GM19025 (cell line): ENCODE measurements around the gene RABL3.
"Not testable (repeated sequence)": the region's sequence is repeated elsewhere in the genome, so short reads cannot be mapped to it uniquely, and the experiment has no call there.

Source experiments
- ATAC-seq: cut with Tn5 transposase; IDR thresholded peaks from one replicate; pipeline ENCODE4 v1.9.1; 2021; ENCODE audit warnings: mild to moderate bottlenecking, low read depth, moderate library complexity; ENCODE audit not compliant: unreplicated experiment

Gene RABL3

DNA sequence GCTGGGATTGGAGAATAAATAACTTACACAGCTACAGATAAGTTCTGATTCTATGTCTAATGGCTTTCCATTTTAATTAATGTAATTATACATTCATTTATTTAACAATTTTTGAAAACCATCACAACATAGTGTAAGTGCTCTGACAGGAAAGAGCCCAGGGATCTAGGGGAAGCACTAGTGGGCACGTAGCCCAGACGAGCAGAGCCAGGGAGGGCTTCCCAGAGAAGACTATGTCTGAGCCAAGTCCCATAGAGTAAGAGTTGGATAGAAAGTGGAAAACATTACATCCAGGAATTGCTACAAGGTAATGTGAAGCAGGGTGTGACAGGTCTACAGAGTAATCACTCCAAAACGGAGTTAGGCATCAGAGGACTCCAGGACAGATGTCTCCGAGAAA lies 57.4 kb downstream of the RABL3 start:
- no peak for ATAC-seq

- no peak for ATAC-seq
These were observed 58.5 kb downstream of the RABL3 start for GRCh38 chr3:120683671-120684301.

DNA sequence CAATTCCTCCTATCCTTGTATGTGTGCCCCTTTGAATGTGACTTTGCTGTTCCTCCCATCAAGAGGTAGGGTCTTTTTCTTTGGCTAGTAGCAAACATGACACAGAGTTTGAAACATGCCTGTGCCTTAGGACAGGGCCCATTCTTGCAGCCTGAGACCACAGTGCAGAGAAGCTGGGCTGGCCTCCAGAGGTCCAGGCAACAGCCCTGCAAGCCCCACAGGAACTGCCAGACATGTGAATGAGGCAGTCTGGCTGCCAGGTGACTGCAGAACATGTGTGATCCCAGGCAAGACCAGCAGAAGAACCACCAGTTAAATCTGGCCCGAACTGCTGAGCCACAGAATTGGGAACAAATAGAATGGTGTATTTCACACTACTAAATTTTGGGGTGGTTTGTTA lies 59.1 kb downstream of the RABL3 start:
- ATAC-seq: no peak

DNA sequence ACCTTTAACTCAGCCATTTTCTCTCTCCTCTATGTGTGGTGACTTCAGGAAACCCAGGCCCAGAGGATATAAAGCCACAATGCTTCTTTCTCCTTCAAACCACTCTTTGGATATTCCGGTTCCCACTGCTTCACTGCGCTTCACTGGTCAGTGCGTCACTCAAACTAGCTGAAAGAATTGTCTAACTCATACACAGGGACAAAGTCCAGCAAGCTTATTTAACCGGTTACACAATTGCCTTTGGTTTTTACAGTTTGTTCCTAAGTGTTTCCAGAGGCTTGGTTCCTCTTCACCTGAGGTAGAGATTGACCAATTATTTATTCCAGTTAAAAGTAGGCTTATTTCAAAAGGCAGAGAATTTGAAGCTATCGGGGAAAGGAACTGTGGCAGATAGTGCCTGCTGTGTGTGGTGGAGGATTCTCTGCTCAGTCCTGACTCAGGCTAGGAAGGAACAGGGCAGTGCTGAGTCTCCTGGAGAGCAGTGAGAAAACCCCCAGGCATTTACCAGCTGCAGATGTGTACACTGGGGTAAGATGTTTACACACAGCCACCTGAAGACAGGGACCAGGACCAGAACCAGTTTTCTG lies 60.1 kb downstream of the RABL3 start, which contains the start of gene HGD:
Gene HGD, minus strand, starts transcription at position 145 of the 587 bp plus-strand sequence. Its CDS starts 128 bp downstream, at position 17.
- ATAC-seq: no peak

DNA sequence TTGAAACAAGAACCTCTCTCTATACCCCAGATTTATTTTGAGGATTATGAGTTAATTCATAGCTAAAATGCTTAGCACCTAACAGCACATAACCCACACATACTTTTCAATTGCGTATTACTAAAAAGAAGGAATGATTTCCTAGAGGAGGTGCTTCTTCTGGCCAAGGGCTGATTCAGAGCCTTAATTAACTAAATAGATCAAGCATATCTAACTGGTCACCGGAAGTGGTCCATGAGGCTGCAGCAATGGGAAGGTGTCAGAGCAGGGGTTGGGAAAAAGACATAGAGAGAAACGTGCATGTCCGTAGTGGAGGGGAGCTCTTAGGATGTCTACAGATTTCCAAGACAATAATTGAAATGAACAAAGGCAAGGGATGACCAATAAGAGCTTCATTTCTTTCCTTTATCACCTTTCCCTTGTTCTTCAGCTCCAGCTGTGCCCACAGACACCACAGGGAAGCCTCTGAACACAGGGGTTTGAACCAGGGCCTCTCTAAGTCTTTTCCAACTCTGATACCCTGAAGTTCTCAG lies 60.7 kb downstream of the RABL3 start:
- no peak for ATAC-seq

DNA sequence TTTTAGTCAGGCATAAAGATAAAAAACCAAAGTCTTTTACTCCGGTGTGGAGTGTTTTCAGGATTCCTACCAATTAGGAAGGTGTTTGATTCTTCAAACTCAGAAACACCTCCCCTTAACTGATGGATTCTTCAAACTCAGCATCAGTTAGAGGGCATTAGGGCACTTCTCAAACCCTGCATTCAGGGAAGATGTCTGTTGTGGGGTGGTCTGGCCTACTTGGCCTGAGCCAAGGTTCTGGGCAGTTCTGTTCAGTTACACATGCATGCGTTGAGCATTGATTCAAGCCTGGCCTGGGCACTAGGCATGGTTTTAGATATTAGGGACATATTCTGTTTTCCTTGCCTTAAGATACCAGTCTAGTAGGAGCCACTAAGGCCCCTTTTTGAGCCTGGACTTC lies 61.3 kb downstream of the RABL3 start:
- no peak for ATAC-seq

DNA sequence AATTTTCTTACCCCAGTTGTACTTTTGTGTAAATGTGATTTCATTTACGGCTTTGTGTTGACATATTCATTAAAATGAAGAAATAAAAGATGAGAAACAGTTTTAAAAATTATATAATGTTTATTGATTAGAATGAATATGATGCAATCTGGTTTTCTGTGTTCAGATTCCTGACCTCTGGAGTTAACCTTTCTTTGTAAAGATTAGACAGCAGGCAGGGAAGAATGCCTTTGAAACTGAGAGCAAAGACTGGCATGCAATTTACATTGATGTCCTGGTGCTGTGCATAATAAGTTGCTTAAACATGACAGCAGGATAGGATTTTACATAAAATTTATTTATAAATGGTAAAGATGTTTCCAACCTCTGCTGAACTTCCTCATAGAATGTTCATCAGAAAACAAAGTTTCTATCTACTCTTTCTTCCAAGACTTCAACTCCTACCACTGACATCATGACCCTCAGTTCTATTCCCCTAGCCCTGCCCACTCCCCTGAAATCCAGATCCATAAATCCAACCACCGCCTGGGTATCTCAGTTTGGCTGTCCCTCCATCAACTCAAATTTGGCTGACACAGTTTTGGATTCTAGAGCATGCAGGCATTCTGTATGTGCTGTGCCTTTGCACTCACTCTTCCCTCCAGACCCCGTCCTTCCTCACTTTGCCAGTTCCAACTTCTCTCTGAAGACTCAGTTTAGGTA lies 62.0 kb downstream of the RABL3 start:
- no peak for ATAC-seq

DNA sequence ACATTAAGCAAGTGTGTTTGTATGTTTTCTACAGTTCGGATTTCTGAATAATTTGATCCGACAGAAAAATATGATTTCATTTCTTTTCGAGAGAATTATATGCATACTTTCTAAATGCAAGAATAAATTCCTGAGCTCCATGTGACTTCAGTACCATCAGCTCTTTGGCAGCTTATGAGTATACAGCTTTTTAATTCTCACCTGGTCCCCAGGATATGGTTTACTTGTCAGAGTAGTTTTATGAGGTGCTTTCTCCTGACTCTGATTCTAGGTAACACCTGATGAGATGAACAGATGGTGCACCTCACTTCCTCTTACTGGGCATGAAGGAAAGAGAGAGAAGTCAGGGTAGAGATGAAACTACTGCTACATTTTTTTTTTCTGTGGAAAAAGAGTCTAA lies 63.3 kb downstream of the RABL3 start:
- no peak for ATAC-seq

- peak; percentile 94 for ATAC-seq
These were observed 63.9 kb downstream of the RABL3 start for GRCh38 chr3:120678331-120678947.

- ATAC-seq: not testable (repeated sequence)
These were observed 65.1 kb downstream of the RABL3 start for GRCh38 chr3:120677193-120677592.

GRCh38 chr3:120673116-120673515 lies 69.2 kb downstream of the RABL3 start:
- no peak for ATAC-seq

- no peak for ATAC-seq
These were observed 71.7 kb downstream of the RABL3 start for GRCh38 chr3:120670576-120670975.

DNA sequence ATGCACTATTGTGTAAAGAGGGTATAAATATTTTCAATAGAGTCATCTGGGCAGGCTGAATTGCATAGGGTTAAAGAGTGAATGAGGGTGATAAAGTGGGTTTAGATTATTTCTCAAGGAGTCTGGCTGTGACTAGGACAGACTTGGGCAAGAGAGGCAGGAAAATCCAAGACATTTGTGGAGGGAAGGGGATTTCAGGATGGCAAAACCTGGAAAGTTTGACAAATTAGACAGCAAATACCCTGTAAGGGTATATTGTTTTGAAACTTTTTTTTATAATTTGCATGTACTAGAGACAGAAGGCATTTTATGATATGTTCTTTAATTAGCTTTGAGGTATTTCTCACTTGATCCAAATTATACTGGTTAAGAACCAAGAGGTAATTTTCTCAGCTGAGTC lies 77.4 kb downstream of the RABL3 start:
- ATAC-seq: no peak

DNA sequence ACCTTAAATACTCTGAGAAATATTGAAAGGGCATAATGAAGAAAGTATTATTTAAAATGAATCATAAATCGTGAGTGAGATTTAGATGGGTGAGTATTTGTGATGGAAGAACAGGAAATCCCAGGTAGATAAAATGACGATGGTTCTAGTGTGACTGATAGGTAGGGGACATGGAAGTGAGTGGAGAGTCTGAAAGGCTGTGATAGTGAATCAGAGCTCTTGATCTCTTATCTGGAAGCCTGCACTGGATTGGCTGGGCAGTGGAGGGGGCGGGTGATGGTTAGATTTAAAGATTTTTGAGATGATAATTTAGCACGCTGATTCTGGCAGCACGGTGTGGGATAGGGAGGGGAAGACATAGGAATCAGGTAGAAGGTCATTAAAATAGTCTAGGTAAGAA lies 80.4 kb downstream of the RABL3 start:
- ATAC-seq: no peak

DNA sequence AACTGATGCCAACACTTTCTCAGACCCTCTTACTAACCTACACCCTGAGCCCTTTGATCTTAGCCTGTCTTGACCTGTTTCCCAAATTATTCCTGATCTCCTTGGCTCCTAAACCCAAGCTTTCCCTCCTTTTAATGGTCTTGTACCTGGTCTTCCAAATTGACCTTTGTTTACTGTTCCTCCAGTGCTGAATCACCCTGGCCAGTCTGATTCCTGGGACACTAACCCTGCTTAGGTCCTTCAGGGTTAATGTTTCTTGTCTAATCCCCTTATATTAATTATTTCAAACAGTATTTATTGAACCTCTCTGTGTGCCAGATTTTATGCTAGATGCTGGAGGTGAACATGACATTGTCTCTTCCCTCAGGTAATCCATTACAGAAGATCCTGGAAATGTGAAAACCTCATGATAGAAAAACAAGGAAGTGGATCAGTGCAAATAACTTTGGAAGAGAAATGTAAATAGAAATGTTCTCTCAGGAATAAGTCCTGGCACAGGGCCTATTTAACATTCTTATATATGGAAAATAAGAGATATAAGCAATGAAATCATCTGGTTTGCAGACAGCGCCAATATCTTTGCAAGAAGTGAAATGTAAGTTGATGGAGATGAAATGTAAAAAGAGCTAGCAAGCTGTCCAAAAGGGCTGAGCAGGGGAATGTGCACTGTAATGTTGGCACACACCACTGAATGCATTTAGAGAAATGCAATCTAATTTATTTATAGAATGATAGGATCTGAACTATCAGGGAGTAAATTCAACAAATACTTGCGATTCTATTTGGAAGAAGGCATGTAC lies 81.0 kb downstream of the RABL3 start:
- ATAC-seq: no peak

GRCh38 chr3:120659834-120660233 lies 82.5 kb downstream of the RABL3 start:
- no peak for ATAC-seq

GRCh38 chr3:120659285-120659684 lies 83.0 kb downstream of the RABL3 start:
- no peak for ATAC-seq

GRCh38 chr3:120652896-120653545 lies 89.3 kb downstream of the RABL3 start:
- ATAC-seq: no peak

- ATAC-seq: no peak
These were observed 90.0 kb downstream of the RABL3 start for GRCh38 chr3:120652281-120652680.

GRCh38 chr3:120650311-120650710 lies 92.0 kb downstream of the RABL3 start:
- ATAC-seq: no peak
